C4-2B (cell line): ENCODE data around the gene EML6.
A peak's percentile ranks its signal among the peaks of the same experiment; 100 is the strongest.

Source experiments
- H3K27ac ChIP-seq: fragments of 450-650 bp; 2 replicates; pipeline ENCODE4 v1.5.1; 2017
- CTCF ChIP-seq: fragments of 450-650 bp; conservative IDR thresholded peaks from 2 replicates; pipeline ENCODE4 v1.5.1; 2017; ENCODE audit warnings: mild to moderate bottlenecking
- ZFX ChIP-seq: fragments of 450-650 bp; IDR thresholded peaks from 2 replicates; pipeline ENCODE4 v1.6.1; 2017

EML6 gene

GRCh38 chr2:54984476-54984875 is 261.0 kb downstream of the EML6 start:
- H3K27ac ChIP-seq = no peak overlapping the region
- TF ChIP-seq CTCF = no peak
- no peak for TF ChIP-seq ZFX

- no peak overlapping the region for H3K27ac ChIP-seq
- no peak for TF ChIP-seq CTCF
- TF ChIP-seq ZFX = no peak
Measured at GRCh38 chr2:54986264-54986663, 262.8 kb downstream of the EML6 start.

- no peak overlapping the region for H3K27ac ChIP-seq
- TF ChIP-seq ZFX = no peak
Measured at GRCh38 chr2:54988612-54989011, 265.1 kb downstream of the EML6 start.

GRCh38 chr2:54990694-54991093 is 267.2 kb downstream of the EML6 start:
- H3K27ac ChIP-seq = peak overlapping the region; percentile 64; the same call in 1 of the 2 replicates

- no peak for TF ChIP-seq ZFX
- no peak for TF ChIP-seq CTCF
- no peak overlapping the region for H3K27ac ChIP-seq
Measured at GRCh38 chr2:54995553-54995952, 272.1 kb downstream of the EML6 start.

GRCh38 chr2:54997826-54998225 is 274.4 kb downstream of the EML6 start:
- H3K27ac ChIP-seq = no peak overlapping the region
- TF ChIP-seq CTCF = no peak
- TF ChIP-seq ZFX = no peak

GRCh38 chr2:54999182-54999581 is 275.7 kb downstream of the EML6 start:
- no peak for TF ChIP-seq CTCF
- TF ChIP-seq ZFX = no peak
- H3K27ac ChIP-seq = no peak overlapping the region

GRCh38 chr2:55000341-55000740 is 276.9 kb downstream of the EML6 start:
- no peak overlapping the region for H3K27ac ChIP-seq
- no peak for TF ChIP-seq ZFX
- TF ChIP-seq CTCF = no peak

- TF ChIP-seq ZFX = no peak
- no peak for TF ChIP-seq CTCF
Measured at GRCh38 chr2:55001716-55002115, 278.3 kb downstream of the EML6 start.

More at GRCh38 chr2:55001716-55002115, 278.3 kb downstream of the EML6 start:
- H3K27ac ChIP-seq = no peak overlapping the region
